Activated T-helper 1 cell treated with anti-CD3 and anti-CD28 coated beads, Interleukin-12 subunit alpha, Interleukin-12 subunit beta, Interleukin-2, Interleukin-4 antibody, amounts not matched to agents 30 ng/mL and 10 ng/mL and 1 ng/mL, durations not matched to agents 14 hours and 24 hours and 36 hours (primary cell): ENCODE results near the gene HES1. TPM values are rescaled to one million over a fixed set of nuclear protein-coding genes. Genes with fewer than 3 reads are reported as not detected.
"Not testable (repeated sequence)": the region's sequence is repeated elsewhere in the genome, so short reads cannot be mapped to it uniquely, and the experiment has no call there.

Source experiments
- DNase-seq: peaks from one replicate; pipeline ENCODE4 v3.0.0; 2021; ENCODE audit warnings: low spot score
- H3K27ac Mint-ChIP-seq: one replicate; pipeline ENCODE4 v1.8.0; 2021; ENCODE audit warnings: mild to moderate bottlenecking, mixed read lengths
- H3K27me3 Mint-ChIP-seq: one replicate; pipeline ENCODE4 v1.8.0; 2022; ENCODE audit warnings: mild to moderate bottlenecking, moderate library complexity, mixed read lengths; ENCODE audit not compliant: insufficient read depth
- H3K36me3 Mint-ChIP-seq: one replicate; pipeline ENCODE4 v1.8.0; 2021; ENCODE audit warnings: low read depth, mixed read lengths
- H3K4me1 Mint-ChIP-seq: one replicate; pipeline ENCODE4 v1.8.0; 2021; ENCODE audit warnings: low read depth, mixed read lengths
- H3K4me3 Mint-ChIP-seq: one replicate; pipeline ENCODE4 v1.8.0; 2021; ENCODE audit warnings: mild to moderate bottlenecking, moderate library complexity, mixed read lengths
- H3K9me3 Mint-ChIP-seq: one replicate; pipeline ENCODE4 v1.8.0; 2021; ENCODE audit warnings: mixed read lengths
- intact Hi-C: fragments of 100-400 bp; cut with micrococcal nuclease; formaldehyde crosslinking; loops from one replicate; pipeline ENCODE4 v1.15.1; 2024
- total RNA-seq: library from RNA; stranded (reverse); gene quantifications from 2 replicates; pipeline ENCODE4 v1.2.3, GENCODE V29; 2022

HES1 gene
- total RNA-seq, result 2.5 and 2.6 TPM in 2 replicates

GRCh38 chr3:194135806-194136518, at the start of gene HES1:
Gene HES1 (plus strand): TSS chr3:194136148. CDS start chr3:194136381, 233 bp downstream.
- H3K4me3 Mint-ChIP-seq, result peak within 1 kb of the TSS; percentile 85
- no peaks in the 10 kb centered on the region for H3K9me3 Mint-ChIP-seq
- peak; percentile 61 for DNase-seq
- H3K4me1 Mint-ChIP-seq, result peaks cover 78% of the 10 kb centered on the region
- H3K27ac Mint-ChIP-seq, result peak within 1 kb of the TSS; percentile 90
- H3K27me3 Mint-ChIP-seq, result peaks cover 68% of the 10 kb centered on the region
- intact Hi-C loops, result loop anchor here (1.0 to 10.0 kb wide), 12 partner anchors 67 to 1409 kb away; partner anchors contain the start of genes ATP13A3, OPA1 and PPP1R2
- no peaks in the 10 kb centered on the region for H3K36me3 Mint-ChIP-seq

GRCh38 chr3:194086388-194087075, 49.4 kb upstream of the HES1 start:
- DNase-seq, result no peak
- Mint-ChIP-seq H3K27ac (no peak overlapping the region), H3K36me3 (no peaks in the 10 kb centered on the region), H3K27me3 (peaks cover 10% of the 10 kb centered on the region), H3K4me3 (no peak overlapping the region), H3K4me1 (peaks cover 30% of the 10 kb centered on the region), H3K9me3 (no peaks in the 10 kb centered on the region)
- intact Hi-C loops, result no loop called here

- peaks cover 10% of the 10 kb centered on the region for H3K27me3 Mint-ChIP-seq
- DNase-seq, result no peak
- no peaks in the 10 kb centered on the region for H3K36me3 Mint-ChIP-seq
- H3K4me3 Mint-ChIP-seq, result no peak overlapping the region
- H3K27ac Mint-ChIP-seq, result no peak overlapping the region
- peaks cover 30% of the 10 kb centered on the region for H3K4me1 Mint-ChIP-seq
- intact Hi-C loops, result no loop called here
- no peaks in the 10 kb centered on the region for H3K9me3 Mint-ChIP-seq
These were observed 48.7 kb upstream of the HES1 start for GRCh38 chr3:194087280-194087679.

GRCh38 chr3:194087995-194088855, 47.7 kb upstream of the HES1 start:
- no peak for DNase-seq
- intact Hi-C loops, result loop anchor here (2.0 kb wide), 1 partner anchor 17 kb away; no protein-coding TSS in a partner anchor
- H3K4me1 Mint-ChIP-seq, result peaks cover 30% of the 10 kb centered on the region
- no peak overlapping the region for H3K27ac Mint-ChIP-seq
- peaks cover 8% of the 10 kb centered on the region for H3K27me3 Mint-ChIP-seq
- H3K36me3 Mint-ChIP-seq, result no peaks in the 10 kb centered on the region
- no peak overlapping the region for H3K4me3 Mint-ChIP-seq
- H3K9me3 Mint-ChIP-seq, result no peaks in the 10 kb centered on the region

- intact Hi-C loops, result loop anchor here (2.0 kb wide), 1 partner anchor 19 kb away; no protein-coding TSS in a partner anchor
- DNase-seq, result peak; percentile 33
- peaks cover 4% of the 10 kb centered on the region for H3K27me3 Mint-ChIP-seq
- peak overlapping the region; percentile 19 for H3K4me3 Mint-ChIP-seq
- peak overlapping the region; percentile 12 for H3K27ac Mint-ChIP-seq
- H3K36me3 Mint-ChIP-seq, result no peaks in the 10 kb centered on the region
- no peaks in the 10 kb centered on the region for H3K9me3 Mint-ChIP-seq
- peaks cover 21% of the 10 kb centered on the region for H3K4me1 Mint-ChIP-seq
These were observed 46.4 kb upstream of the HES1 start for GRCh38 chr3:194089357-194090177.

GRCh38 chr3:194090178-194090555, 45.8 kb upstream of the HES1 start:
- H3K4me3 Mint-ChIP-seq, H3K9me3 Mint-ChIP-seq, H3K36me3 Mint-ChIP-seq, intact Hi-C loops, H3K27me3 Mint-ChIP-seq, H3K27ac Mint-ChIP-seq, DNase-seq: not testable (repeated sequence)
- H3K4me1 Mint-ChIP-seq, result peaks cover 20% of the 10 kb centered on the region

- Mint-ChIP-seq H3K27me3 (peaks cover 4% of the 10 kb centered on the region), H3K9me3 (no peaks in the 10 kb centered on the region), H3K4me3 (no peak overlapping the region), H3K4me1 (peaks cover 22% of the 10 kb centered on the region), H3K27ac (no peak overlapping the region), H3K36me3 (no peaks in the 10 kb centered on the region)
- intact Hi-C loops, result no loop called here
- DNase-seq, result no peak
These were observed 45.2 kb upstream of the HES1 start for GRCh38 chr3:194090716-194091115.

- intact Hi-C loops, result no loop called here
- Mint-ChIP-seq H3K4me1 (peaks cover 26% of the 10 kb centered on the region), H3K27ac (no peak overlapping the region), H3K36me3 (peaks cover 2% of the 10 kb centered on the region), H3K9me3 (no peaks in the 10 kb centered on the region), H3K4me3 (no peak overlapping the region), H3K27me3 (peaks cover 2% of the 10 kb centered on the region)
- no peak for DNase-seq
These were observed 44.8 kb upstream of the HES1 start for GRCh38 chr3:194091141-194091540.

GRCh38 chr3:194091897-194092296, 44.1 kb upstream of the HES1 start:
- intact Hi-C loops, result not testable (repeated sequence)

GRCh38 chr3:194092881-194093301, 43.1 kb upstream of the HES1 start:
- Mint-ChIP-seq H3K4me1 (peaks cover 37% of the 10 kb centered on the region), H3K9me3 (no peaks in the 10 kb centered on the region), H3K36me3 (peaks cover 4% of the 10 kb centered on the region), H3K27ac (no peak overlapping the region), H3K27me3 (peaks cover 1% of the 10 kb centered on the region), H3K4me3 (no peak overlapping the region)
- no peak for DNase-seq
- intact Hi-C loops, result no loop called here

More at GRCh38 chr3:194091897-194092296, 44.1 kb upstream of the HES1 start:
- not testable (repeated sequence) for H3K36me3 Mint-ChIP-seq, H3K27me3 Mint-ChIP-seq, DNase-seq, H3K27ac Mint-ChIP-seq, H3K9me3 Mint-ChIP-seq, H3K4me3 Mint-ChIP-seq
- peaks cover 29% of the 10 kb centered on the region for H3K4me1 Mint-ChIP-seq

GRCh38 chr3:194093842-194094241, 42.1 kb upstream of the HES1 start:
- H3K36me3 Mint-ChIP-seq, result peaks cover 4% of the 10 kb centered on the region
- H3K9me3 Mint-ChIP-seq, result no peaks in the 10 kb centered on the region
- peaks cover 1% of the 10 kb centered on the region for H3K27me3 Mint-ChIP-seq
- peaks cover 42% of the 10 kb centered on the region for H3K4me1 Mint-ChIP-seq
- H3K27ac Mint-ChIP-seq, result no peak overlapping the region
- intact Hi-C loops, result no loop called here
- no peak for DNase-seq
- H3K4me3 Mint-ChIP-seq, result no peak overlapping the region

GRCh38 chr3:194095464-194095863, 40.5 kb upstream of the HES1 start:
- no peaks in the 10 kb centered on the region for H3K9me3 Mint-ChIP-seq
- peak overlapping the region; percentile 15 for H3K27ac Mint-ChIP-seq
- intact Hi-C loops, result no loop called here
- peaks cover 55% of the 10 kb centered on the region for H3K4me1 Mint-ChIP-seq
- H3K27me3 Mint-ChIP-seq, result peaks cover 3% of the 10 kb centered on the region
- H3K36me3 Mint-ChIP-seq, result peaks cover 4% of the 10 kb centered on the region
- H3K4me3 Mint-ChIP-seq, result no peak overlapping the region
- no peak for DNase-seq
